Natural killer cell (primary cell): Measurements from ENCODE around the gene HOXA1. TPM values are rescaled to one million over a fixed set of nuclear protein-coding genes. Genes with fewer than 3 reads are reported as not detected.

Experiments
- ATAC-seq, 3 donors: fragments of 150-1000 bp in 2 of 3; fragments of 200-7000 bp in 1 of 3; cut with Tn5 transposase; 1 replicate in 1 of 3; 2 replicates in 2 of 3; pipeline ENCODE4 v1.10.0; 2021; ENCODE audit warnings: mild to moderate bottlenecking in 2 of 3, moderate library complexity in 2 of 3
- DNase-seq, 2 donors: peaks; one replicate each; pipeline versions ENCODE4 v3.0.0 to v3.0.0-alpha.2; 2013 to 2021; ENCODE audit warnings: mixed read lengths in 1 of 2
- H3K27ac ChIP-seq: one replicate; pipeline ENCODE4 v1.5.1; 2013; ENCODE audit warnings: mild to moderate bottlenecking, low read length
- H3K27me3 ChIP-seq: one replicate; pipeline ENCODE4 v1.6.1; 2013; ENCODE audit warnings: low read length; ENCODE audit not compliant: control insufficient read depth, insufficient read depth
- H3K36me3 ChIP-seq: one replicate; pipeline ENCODE4 v1.6.1; 2013; ENCODE audit warnings: low read length; ENCODE audit not compliant: control insufficient read depth, insufficient read depth
- H3K4me1 ChIP-seq: one replicate; pipeline ENCODE4 v1.6.1; 2013; ENCODE audit warnings: low read length; ENCODE audit not compliant: control insufficient read depth, insufficient read depth
- H3K4me3 ChIP-seq: one replicate; pipeline ENCODE4 v1.5.1; 2013; ENCODE audit warnings: low read length
- H3K9me3 ChIP-seq: one replicate; pipeline ENCODE4 v1.6.1; 2013; ENCODE audit warnings: low read length; ENCODE audit not compliant: control insufficient read depth, insufficient read depth
- H3K27ac Mint-ChIP-seq, 2 donors: one replicate each; pipeline ENCODE4 v1.8.0; 2022; ENCODE audit warnings: mild to moderate bottlenecking in 2 of 2, mixed read lengths in 2 of 2, moderate library complexity in 1 of 2
- H3K27me3 Mint-ChIP-seq, 2 donors: one replicate each; pipeline ENCODE4 v1.8.0; 2022; ENCODE audit warnings: low read depth in 2 of 2, mixed read lengths in 2 of 2
- H3K36me3 Mint-ChIP-seq: one replicate; pipeline ENCODE4 v1.8.0; 2022; ENCODE audit warnings: mixed read lengths
- H3K4me1 Mint-ChIP-seq, 2 donors: one replicate each; pipeline ENCODE4 v1.8.0; 2022; ENCODE audit warnings: mixed read lengths in 2 of 2
- H3K4me3 Mint-ChIP-seq: one replicate; pipeline ENCODE4 v1.8.0; 2022; ENCODE audit warnings: mild to moderate bottlenecking, moderate library complexity, mixed read lengths
- H3K9me3 Mint-ChIP-seq, 2 donors: one replicate each; pipeline ENCODE4 v1.8.0; 2022; ENCODE audit warnings: mixed read lengths in 2 of 2
- WGBS: methylation state at CpG from one replicate; pipeline ENCODE4 v1.1.7; 2013; ENCODE audit warnings: missing lambda C conversion rate; ENCODE audit not compliant: insufficient coverage; 5-methylcytosine and 5-hydroxymethylcytosine counted together
- intact Hi-C: fragments of 100-400 bp; cut with micrococcal nuclease; formaldehyde crosslinking; loops from one replicate; pipeline ENCODE4 v1.14.2; 2022
- total RNA-seq, 4 donors: library from RNA; stranded (reverse); fragments of 120-200 nt in 1 of 4; gene quantifications; one replicate each; pipeline versions ENCODE4 v1.2.3 to v1.2.4, GENCODE V29; 2013 to 2022
- TF ChIP-seq, protein P1 (sequence below): fragments of 200-600 bp; IDR thresholded peaks from one replicate; pipeline ENCODE4 v1.8.0; 2022; ENCODE audit warnings: antibody characterized with exemption

HOXA1 gene
- total RNA-seq, 3 donors from 2014 or later (not counting 1 experiment from before 2014, with no cell fraction given) = 0.64 to 1.3 (median 1.1) TPM

DNA sequence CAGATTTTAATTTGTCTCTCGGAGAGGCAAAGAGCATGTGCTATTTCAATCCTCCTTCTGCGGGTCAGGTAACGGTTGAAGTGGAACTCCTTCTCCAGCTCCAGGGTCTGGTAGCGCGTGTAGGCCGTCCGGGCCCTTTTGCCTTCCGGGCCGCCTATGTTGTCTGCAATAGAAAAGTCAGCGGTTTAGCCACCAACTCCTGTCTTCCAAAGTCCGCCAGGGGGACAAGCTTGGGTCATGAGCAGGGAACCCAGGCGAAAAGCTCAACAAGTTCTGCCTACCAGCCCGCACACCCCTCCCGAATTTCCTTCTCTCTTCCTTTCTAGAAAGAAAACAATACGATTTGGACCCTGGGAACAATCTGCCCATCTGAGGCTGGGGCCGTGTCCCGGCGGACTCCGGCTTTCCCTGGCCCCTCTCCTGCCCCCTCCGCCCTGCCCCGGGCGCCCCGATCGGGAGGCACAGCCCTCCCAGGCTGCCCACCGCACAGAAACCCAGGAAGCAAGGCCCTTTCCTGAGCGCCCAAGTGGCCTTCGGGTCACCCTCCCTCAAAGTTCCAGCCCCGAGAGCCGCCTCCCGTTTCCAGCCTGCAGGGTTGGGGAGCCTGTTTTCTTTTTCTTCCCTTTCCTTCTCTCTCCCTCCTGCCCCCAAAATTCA lies 46.3 kb upstream of the HOXA1 start:
- 90% methylated on average over 30 of the region's 30 CpGs for WGBS
- no peak for DNase-seq
- no peak overlapping the region for H3K4me3 ChIP-seq
- no peak overlapping the region for H3K27ac ChIP-seq
- no peak for ATAC-seq
- Mint-ChIP-seq H3K9me3 (no peaks in the 10 kb centered on the region), H3K4me3 (peak overlapping the region; percentile 76), H3K36me3 (no peaks in the 10 kb centered on the region), H3K27me3 (peaks cover 45 to 60% of the 10 kb centered on the region in 2 donors), H3K27ac (peak overlapping the region in 1 of 2 donors; percentile 57), H3K4me1 (peaks cover 0 to 10% of the 10 kb centered on the region in 2 donors)
- H3K27me3 ChIP-seq = peaks cover 8% of the 10 kb centered on the region
- no peaks in the 10 kb centered on the region for H3K36me3 ChIP-seq
- no peaks in the 10 kb centered on the region for H3K9me3 ChIP-seq
- peaks cover 4% of the 10 kb centered on the region for H3K4me1 ChIP-seq
- intact Hi-C loops = no loop called here
- TF ChIP-seq, protein P1, sequence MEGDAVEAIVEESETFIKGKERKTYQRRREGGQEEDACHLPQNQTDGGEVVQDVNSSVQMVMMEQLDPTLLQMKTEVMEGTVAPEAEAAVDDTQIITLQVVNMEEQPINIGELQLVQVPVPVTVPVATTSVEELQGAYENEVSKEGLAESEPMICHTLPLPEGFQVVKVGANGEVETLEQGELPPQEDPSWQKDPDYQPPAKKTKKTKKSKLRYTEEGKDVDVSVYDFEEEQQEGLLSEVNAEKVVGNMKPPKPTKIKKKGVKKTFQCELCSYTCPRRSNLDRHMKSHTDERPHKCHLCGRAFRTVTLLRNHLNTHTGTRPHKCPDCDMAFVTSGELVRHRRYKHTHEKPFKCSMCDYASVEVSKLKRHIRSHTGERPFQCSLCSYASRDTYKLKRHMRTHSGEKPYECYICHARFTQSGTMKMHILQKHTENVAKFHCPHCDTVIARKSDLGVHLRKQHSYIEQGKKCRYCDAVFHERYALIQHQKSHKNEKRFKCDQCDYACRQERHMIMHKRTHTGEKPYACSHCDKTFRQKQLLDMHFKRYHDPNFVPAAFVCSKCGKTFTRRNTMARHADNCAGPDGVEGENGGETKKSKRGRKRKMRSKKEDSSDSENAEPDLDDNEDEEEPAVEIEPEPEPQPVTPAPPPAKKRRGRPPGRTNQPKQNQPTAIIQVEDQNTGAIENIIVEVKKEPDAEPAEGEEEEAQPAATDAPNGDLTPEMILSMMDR = no peak

- Histone ChIP-seq H3K9me3 (no peaks in the 10 kb centered on the region), H3K27ac (no peak overlapping the region), H3K4me3 (no peak overlapping the region), H3K27me3 (peaks cover 9% of the 10 kb centered on the region), H3K4me1 (peaks cover 3% of the 10 kb centered on the region), H3K36me3 (no peaks in the 10 kb centered on the region)
- Mint-ChIP-seq H3K4me3 (peak overlapping the region; percentile 2), H3K9me3 (no peaks in the 10 kb centered on the region), H3K36me3 (no peaks in the 10 kb centered on the region), H3K27me3 (peaks cover 40 to 56% of the 10 kb centered on the region in 2 donors), H3K4me1 (peaks cover 0 to 10% of the 10 kb centered on the region in 2 donors), H3K27ac (no peak overlapping the region)
- intact Hi-C loops = no loop called here
- DNase-seq = no peak
- WGBS = 96% methylated on average over 15 of the region's 18 CpGs
- TF ChIP-seq, protein P1 = no peak
- ATAC-seq = no peak
These were observed 45.5 kb upstream of the HOXA1 start for GRCh38 chr7:27141137-27141922.

DNA sequence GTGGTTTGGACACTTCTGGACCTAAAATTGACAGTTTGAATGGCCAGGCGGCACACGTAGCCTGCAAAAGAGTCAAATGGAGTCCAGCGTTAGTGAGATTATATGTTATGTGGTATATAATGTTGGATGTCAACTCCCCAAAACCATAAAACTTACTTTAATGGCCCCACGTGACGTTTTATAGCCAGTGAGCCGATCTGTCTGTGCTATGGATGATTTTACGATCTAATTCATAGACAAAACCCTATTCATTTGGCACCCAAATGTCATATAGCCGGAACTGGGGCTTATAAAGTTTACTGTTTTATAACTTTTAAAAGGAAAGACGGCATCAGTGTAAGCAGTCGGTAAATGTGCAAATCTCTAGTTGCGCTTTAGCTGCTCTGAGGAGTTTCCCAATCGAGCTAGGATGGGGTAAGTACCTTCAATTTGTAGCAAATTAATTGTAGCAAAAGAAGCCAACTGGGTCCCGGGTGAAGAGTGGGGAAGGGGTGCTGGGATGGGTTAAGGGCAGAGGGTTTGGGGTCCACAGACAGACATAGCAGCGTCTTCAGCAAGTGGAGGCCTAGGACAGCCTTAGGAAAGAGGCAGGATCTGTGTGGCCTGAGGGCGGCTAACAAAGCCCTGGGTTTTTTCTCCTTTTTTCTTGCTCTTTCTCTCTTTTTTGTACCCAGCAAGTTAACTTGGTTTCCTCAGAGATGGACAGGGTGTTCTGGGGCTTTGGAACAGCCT lies 44.5 kb upstream of the HOXA1 start:
- no peaks in the 10 kb centered on the region for H3K36me3 ChIP-seq
- ATAC-seq (no peak), DNase-seq (no peak)
- 95% methylated on average over 15 of the region's 15 CpGs for WGBS
- H3K4me1 Mint-ChIP-seq = peaks cover 0 to 10% of the 10 kb centered on the region in 2 donors
- peaks cover 36 to 56% of the 10 kb centered on the region in 2 donors for H3K27me3 Mint-ChIP-seq
- no peak overlapping the region for H3K27ac Mint-ChIP-seq
- H3K4me3 Mint-ChIP-seq = no peak overlapping the region
- H3K9me3 Mint-ChIP-seq = no peaks in the 10 kb centered on the region
- H3K27me3 ChIP-seq = peaks cover 9% of the 10 kb centered on the region
- H3K27ac ChIP-seq = no peak overlapping the region
- intact Hi-C loops = no loop called here
- H3K4me3 ChIP-seq = no peak overlapping the region
- peaks cover 3% of the 10 kb centered on the region for H3K4me1 ChIP-seq
- TF ChIP-seq, protein P1 = no peak
- H3K36me3 Mint-ChIP-seq = no peaks in the 10 kb centered on the region
- H3K9me3 ChIP-seq = no peaks in the 10 kb centered on the region
